SW480 (cell line): ENCODE measurements around the gene CDC14A.
"Not testable (repeated sequence)": the region's sequence is repeated elsewhere in the genome, so short reads cannot be mapped to it uniquely, and the experiment has no call there.

ENCODE experiments used
- DNase-seq: peaks from one replicate; pipeline ENCODE4 v3.0.0-alpha.2; 2016; ENCODE audit warnings: low spot score

The CDC14A gene

DNA sequence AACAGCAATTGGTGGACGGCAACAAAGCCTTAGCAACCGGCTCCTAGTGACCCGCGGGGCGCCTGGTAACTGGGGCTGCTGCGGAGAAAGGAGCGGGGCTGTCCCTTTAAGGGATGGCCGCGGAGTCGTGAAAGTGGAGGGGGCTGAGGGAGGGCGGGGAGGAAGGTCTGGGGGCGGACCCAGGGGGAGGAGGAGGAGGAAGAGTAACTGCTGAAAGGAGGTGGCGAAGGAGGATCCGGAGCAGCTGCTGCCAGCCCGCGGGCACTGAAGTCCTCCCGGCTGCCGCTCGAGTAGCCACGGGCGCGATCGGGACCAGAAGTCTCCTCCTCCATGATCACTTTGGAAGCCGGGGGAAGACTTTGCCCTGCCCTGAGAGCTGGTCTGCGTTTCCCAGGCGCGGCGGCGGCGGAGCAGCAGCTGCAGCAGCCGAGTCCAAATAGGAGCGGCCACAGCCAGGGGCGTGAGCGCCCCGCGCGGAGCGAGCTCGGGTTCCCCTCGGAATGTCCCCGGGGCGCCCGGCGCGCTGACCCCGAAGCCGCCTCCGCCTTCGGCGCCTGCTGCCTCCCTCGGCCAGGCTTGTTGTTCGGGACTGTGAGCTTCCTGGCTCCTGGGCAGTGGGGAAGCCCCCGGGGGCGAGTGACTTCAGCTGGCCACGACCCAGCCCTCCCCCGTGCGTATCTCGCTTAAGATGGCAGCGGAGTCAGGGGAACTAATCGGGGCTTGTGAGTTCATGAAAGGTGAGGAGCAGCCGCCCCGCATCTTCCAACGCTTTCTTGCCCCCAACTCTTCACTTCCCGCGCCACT is at the start of gene CDC14A:
CDC14A (plus strand) TSS at position 240 of the 804 bp plus-strand sequence; CDS start at position 689, 449 bp downstream.
- DNase-seq = peak; percentile 94

DNA sequence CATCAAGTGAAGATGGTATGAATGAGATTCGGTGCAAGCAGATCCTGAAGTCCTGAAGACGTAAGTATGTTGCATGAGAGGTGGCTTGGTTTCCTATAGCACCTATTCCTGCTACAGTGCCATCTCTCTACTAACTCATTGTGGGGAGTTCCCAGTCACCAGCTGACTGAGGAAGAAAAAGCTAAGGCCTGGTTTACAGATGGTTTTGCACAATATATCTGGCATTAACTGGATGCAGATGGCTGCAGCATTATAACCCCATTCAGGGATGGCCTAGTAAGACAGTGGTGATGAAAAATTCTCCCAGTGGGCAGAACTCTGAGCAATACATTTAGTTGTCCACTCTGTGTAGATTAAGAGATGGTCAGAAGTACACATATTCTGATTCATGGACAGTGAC is 49.6 kb upstream of the CDC14A start:
- no peak for DNase-seq

- no peak for DNase-seq
These were observed 48.1 kb upstream of the CDC14A start for GRCh38 chr1:100304227-100304626.

- DNase-seq = no peak
These were observed 47.4 kb upstream of the CDC14A start for GRCh38 chr1:100304921-100305320.

GRCh38 chr1:100305954-100306353 is 46.4 kb upstream of the CDC14A start:
- DNase-seq = no peak

DNA sequence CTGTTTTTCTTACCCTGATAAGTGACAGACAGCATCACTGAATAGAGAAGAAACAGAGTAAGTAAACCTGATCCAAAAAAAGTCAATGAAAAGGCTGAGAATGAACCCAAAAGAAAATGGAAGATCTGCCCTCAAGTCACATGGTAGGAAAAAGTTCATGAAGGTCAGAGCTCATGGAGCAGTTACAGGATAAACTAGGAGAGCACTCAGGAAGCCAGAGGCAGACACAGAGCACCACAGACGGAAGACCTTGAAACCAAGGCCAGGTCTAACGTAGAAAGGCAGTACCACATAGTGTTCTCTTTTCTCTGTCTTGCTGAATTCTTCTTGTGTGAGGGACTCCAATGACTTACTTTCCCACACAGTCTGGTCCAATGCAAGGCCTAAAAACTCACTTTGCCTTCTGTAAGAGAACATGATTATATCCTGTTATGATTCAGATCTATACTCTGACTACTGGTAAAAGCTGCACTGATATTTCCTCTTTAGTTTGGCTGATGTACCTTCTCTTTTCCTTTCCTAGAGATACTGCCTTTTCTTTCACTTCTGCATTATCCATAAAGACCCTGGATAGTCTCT is 45.5 kb upstream of the CDC14A start:
- no peak for DNase-seq

GRCh38 chr1:100308777-100309176 is 43.5 kb upstream of the CDC14A start:
- no peak for DNase-seq

- DNase-seq = no peak
These were observed 42.4 kb upstream of the CDC14A start for GRCh38 chr1:100309863-100310262.

DNA sequence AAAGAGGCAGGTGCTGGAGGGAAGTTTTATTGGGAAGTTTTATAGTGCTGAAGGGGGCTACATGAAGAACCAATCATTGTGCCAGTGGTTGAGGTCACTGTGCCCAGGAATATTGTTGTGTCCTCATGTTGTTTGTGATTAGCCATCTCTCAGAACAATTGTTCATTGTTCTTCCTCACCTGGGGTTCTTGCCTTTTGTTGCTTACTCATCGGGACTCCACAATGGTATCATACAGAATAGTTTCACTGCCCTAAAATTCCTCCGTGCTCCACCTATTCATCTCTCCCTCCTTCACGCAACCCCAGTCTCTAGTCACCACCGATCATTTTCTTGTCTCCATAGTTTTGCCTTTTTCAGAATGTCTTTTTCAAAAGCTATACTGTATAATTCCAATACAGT is 38.9 kb upstream of the CDC14A start:
- peak; percentile 76 for DNase-seq

DNA sequence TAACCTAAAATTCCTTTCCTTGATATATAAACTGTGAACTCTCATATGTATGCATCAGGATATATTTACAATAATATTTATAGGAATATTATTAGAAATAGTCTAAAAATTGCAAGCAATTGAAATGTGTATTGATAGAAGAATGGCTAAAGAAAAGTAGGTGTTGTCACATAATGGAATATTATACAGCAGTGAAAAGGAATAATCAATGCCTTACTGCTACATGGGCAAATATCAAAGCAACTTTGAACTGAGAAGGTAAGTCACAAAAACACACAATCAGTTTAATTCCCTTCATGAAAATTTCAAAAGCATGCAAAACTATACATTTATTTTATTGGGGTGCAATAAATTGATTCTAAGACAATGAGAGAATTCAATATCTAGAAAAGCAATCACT is 35.7 kb upstream of the CDC14A start:
- no peak for DNase-seq

GRCh38 chr1:100320311-100321099 is 31.8 kb upstream of the CDC14A start:
- no peak for DNase-seq

GRCh38 chr1:100321100-100321493 is 31.2 kb upstream of the CDC14A start:
- no peak for DNase-seq

GRCh38 chr1:100321506-100321905 is 30.8 kb upstream of the CDC14A start:
- no peak for DNase-seq

DNA sequence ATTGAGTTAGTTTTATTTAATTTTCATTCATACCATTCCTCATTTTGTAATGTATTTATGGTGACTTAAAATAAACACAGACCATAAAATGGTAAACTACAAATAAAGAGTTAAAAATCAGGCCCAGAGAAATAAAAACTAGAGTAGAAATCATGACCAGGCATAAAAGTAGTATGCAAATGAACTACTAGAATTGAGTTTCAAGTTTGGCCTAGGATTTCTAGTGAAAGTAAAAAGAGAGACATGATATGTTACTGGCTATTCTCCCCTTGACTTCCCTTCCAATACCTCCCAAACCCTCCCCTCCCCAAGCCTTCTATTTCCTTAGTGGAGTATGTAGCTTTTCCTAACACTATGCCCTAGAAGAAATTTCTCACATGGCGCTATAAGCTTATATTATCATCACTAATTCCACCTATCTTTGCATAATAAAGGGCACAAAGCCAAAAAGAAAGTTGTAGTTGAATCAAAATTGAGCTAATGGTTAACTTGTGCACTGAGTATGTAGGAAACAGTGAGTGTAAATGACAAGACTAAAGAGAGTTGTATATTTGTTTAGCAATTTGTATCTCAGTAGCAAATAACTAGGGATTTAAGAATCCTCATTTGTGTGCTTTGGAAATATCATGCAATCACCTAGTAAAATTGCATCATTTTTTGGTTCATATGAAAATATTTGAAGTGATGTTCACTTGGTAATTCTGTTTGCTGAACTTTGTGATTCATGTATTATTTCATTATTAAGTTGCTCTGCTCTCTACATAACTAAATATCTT is 29.7 kb upstream of the CDC14A start:
- peak; percentile 50 for DNase-seq

DNA sequence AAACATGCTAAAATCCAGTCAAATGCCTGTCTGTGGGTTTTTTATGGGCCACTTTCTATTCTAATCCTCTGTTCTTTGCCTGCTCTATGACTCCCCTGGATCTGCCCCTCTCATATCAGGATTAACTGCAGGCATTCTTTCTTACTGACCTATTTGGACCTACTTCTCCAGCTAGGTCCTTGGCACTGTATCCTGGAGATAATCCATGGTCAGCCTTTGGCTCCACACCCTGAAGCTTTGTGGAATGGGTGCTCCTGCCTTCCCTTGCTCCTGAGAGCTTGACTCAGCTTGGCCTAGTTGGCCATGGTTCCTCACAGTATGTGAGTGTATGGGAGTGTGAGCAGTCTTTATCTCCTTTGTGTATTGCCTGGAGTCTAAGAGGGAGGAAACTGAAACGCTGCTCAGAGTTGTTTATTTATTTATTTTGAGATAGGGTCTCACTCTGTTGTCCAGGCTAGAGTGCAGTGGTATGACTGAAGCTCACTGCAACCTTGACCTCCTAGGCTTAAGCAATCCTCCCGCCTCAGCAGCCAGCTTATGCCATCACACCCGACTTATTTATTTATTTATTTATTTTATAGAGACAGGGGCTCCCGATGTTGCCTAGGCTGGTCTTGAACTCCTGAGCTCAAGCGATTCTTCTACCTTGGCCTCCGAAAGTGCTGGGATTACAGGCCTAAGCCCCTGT is 28.7 kb upstream of the CDC14A start:
- DNase-seq = no peak

GRCh38 chr1:100325415-100326324 is 26.6 kb upstream of the CDC14A start:
- peak; percentile 35 for DNase-seq

GRCh38 chr1:100326325-100326670 is 26.0 kb upstream of the CDC14A start:
- DNase-seq = not testable (repeated sequence)

GRCh38 chr1:100328133-100328532 is 24.2 kb upstream of the CDC14A start:
- DNase-seq = no peak

DNA sequence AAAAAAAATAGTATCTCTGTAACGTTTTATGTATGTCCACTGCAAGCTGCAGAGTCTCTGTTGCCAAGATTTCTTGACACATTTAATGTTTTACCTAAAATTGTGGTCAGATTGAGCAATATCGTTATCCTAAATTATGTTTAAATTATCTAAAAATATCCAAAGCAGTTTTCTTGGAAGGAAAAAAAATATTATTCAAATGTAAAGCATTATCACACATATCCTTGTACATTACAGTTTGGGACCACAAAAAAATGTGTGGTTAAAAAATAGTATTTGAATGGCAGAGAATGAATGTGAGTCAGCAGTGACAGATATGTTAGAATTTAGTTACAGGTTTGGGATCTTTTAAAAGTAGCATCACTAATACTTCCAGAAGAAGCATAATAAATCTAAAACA is 21.2 kb upstream of the CDC14A start:
- not testable (repeated sequence) for DNase-seq

- DNase-seq = no peak
These were observed 20.0 kb upstream of the CDC14A start for GRCh38 chr1:100332331-100332730.

DNA sequence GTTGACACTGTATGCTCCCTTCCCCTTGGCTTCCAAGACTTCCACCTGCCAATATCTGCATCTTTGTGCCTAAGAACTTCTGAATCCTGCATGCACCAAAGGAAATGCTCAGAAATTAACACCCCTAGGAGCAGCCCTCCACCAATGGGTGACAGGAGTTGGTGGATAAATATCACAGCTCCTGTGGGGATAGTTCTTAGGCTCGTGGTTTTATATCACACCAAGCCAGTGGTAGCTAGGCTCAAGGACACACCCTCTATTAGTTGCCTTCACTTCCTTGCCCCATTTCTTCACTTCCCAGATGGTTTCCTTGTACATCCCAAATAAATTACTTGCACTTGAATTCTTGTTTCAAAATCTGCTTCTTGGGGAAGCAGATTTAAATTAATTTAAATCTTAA is 16.9 kb upstream of the CDC14A start:
- DNase-seq = no peak
